ENCODE results near the gene OSBPL1A. TPM values are rescaled to one million over a fixed set of nuclear protein-coding genes. Genes with fewer than 3 reads are reported as not detected.

Gene OSBPL1A
- total RNA-seq, 1 experiment from 2014 or later: 34.8 TPM

GRCh38 chr18:24400587-24400986 is 3.0 kb upstream of the OSBPL1A start:
- Mint-ChIP-seq H3K4me1 (ENCODE audit: low read depth, unreplicated experiment) (no peaks in the 10 kb centered on the region), H3K27me3 (ENCODE audit: unreplicated experiment) (peaks cover 2% of the 10 kb centered on the region), H3K9me3 (ENCODE audit: low read depth, unreplicated experiment) (no peaks in the 10 kb centered on the region), H3K27ac (ENCODE audit: unreplicated experiment) (no peak overlapping the region), H3K4me3 (ENCODE audit: low read depth, unreplicated experiment) (no peak overlapping the region), H3K36me3 (ENCODE audit: insufficient read depth, unreplicated experiment) (peaks cover 20% of the 10 kb centered on the region)
- DNase-seq: no peak
- intact Hi-C loops (cut with micrococcal nuclease; ENCODE audit: unreplicated experiment): no loop called here
- CTCF ChIA-PET: interaction anchor here (1.1 kb wide), 2 partner anchors 26 to 196 kb away, joined by 3 read pairs; partner anchors contain the start of gene IMPACT
- no peak for TF ChIP-seq CTCF (IDR thresholded peaks at IDR 0.05; ENCODE audit: unreplicated experiment)
- no TSS peak for BruUV-seq (replicated peaks)

- Mint-ChIP-seq H3K9me3 (ENCODE audit: low read depth, unreplicated experiment) (no peaks in the 10 kb centered on the region), H3K27me3 (ENCODE audit: unreplicated experiment) (no peaks in the 10 kb centered on the region), H3K4me3 (ENCODE audit: low read depth, unreplicated experiment) (peak overlapping the region; percentile 81), H3K4me1 (ENCODE audit: low read depth, unreplicated experiment) (no peaks in the 10 kb centered on the region), H3K36me3 (ENCODE audit: insufficient read depth, unreplicated experiment) (peaks cover 20% of the 10 kb centered on the region), H3K27ac (ENCODE audit: unreplicated experiment) (peak overlapping the region; percentile 71)
- CTCF ChIA-PET: interaction anchor here (0.7 to 2.2 kb wide), 4 partner anchors 28 to 486 kb away, joined by 3 to 5 read pairs (median 4); partner anchors contain the start of gene IMPACT
- intact Hi-C loops (cut with micrococcal nuclease; ENCODE audit: unreplicated experiment): no loop called here
- DNase-seq: peak; percentile 7
- no peak for TF ChIP-seq CTCF (IDR thresholded peaks at IDR 0.05; ENCODE audit: unreplicated experiment)
- no TSS peak for BruUV-seq (replicated peaks)
Measured at GRCh38 chr18:24398540-24398939, 916 bp upstream of the OSBPL1A start.

GRCh38 chr18:24397131-24397693 is 412 bp downstream of the OSBPL1A start:
- Mint-ChIP-seq H3K4me3 (ENCODE audit: low read depth, unreplicated experiment) (peak overlapping the region; percentile 81), H3K9me3 (ENCODE audit: low read depth, unreplicated experiment) (no peaks in the 10 kb centered on the region), H3K36me3 (ENCODE audit: insufficient read depth, unreplicated experiment) (peaks cover 20% of the 10 kb centered on the region), H3K4me1 (ENCODE audit: low read depth, unreplicated experiment) (no peaks in the 10 kb centered on the region), H3K27me3 (ENCODE audit: unreplicated experiment) (no peaks in the 10 kb centered on the region), H3K27ac (ENCODE audit: unreplicated experiment) (peak overlapping the region; percentile 56)
- intact Hi-C loops (cut with micrococcal nuclease; ENCODE audit: unreplicated experiment): no loop called here
- BruUV-seq (replicated peaks): TSS peak; percentile 56
- TF ChIP-seq CTCF (IDR thresholded peaks at IDR 0.05; ENCODE audit: unreplicated experiment): no peak
- CTCF ChIA-PET: interaction anchor here (0.5 to 2.2 kb wide), 3 partner anchors 29 to 92 kb away, joined by 3 to 5 read pairs (median 4); partner anchors contain the start of gene IMPACT
- no peak for DNase-seq

- H3K27ac Mint-ChIP-seq (ENCODE audit: unreplicated experiment): no peak overlapping the region
- no TSS peak for BruUV-seq (replicated peaks)
- DNase-seq: no peak
- intact Hi-C loops (cut with micrococcal nuclease; ENCODE audit: unreplicated experiment): no loop called here
- no peaks in the 10 kb centered on the region for H3K27me3 Mint-ChIP-seq (ENCODE audit: unreplicated experiment)
- H3K9me3 Mint-ChIP-seq (ENCODE audit: low read depth, unreplicated experiment): no peaks in the 10 kb centered on the region
- TF ChIP-seq CTCF (IDR thresholded peaks at IDR 0.05; ENCODE audit: unreplicated experiment): no peak
- peaks cover 20% of the 10 kb centered on the region for H3K36me3 Mint-ChIP-seq (ENCODE audit: insufficient read depth, unreplicated experiment)
- no peak overlapping the region for H3K4me3 Mint-ChIP-seq (ENCODE audit: low read depth, unreplicated experiment)
- CTCF ChIA-PET: interaction anchor here (0.7 to 2.2 kb wide), 2 partner anchors 17 to 30 kb away, joined by 5 read pairs; partner anchors contain the start of gene IMPACT
- no peaks in the 10 kb centered on the region for H3K4me1 Mint-ChIP-seq (ENCODE audit: low read depth, unreplicated experiment)
Measured at GRCh38 chr18:24396082-24396633, 1.5 kb downstream of the OSBPL1A start.

Data from Calu3 (cell line).